Panc1 (cell line): Measurements from ENCODE around the gene MARCHF9. TPM values are rescaled to one million over a fixed set of nuclear protein-coding genes. Genes with fewer than 3 reads are reported as not detected.

ENCODE experiments used
- ATAC-seq: fragments of 200-7000 bp; cut with Tn5 transposase; 2 replicates; pipeline ENCODE4 v1.9.1; 2020; ENCODE audit warnings: mild to moderate bottlenecking, moderate library complexity
- BruUV-seq: library from RNA; stranded (reverse); fragments of 400-500 nt; replicated peaks from 2 replicates; lab custom pipeline; 2021; lab: Mats Ljungman, UMichigan
- CTCF ChIA-PET: fragments of 300-600 bp; sonication (Branson Sonifier 250); formaldehyde crosslinking; loops from one replicate; lab custom pipeline; 2022; ENCODE audit warnings: antibody characterized with exemption; lab: Charles Lee
- POLR2A ChIA-PET: fragments of 300-600 bp; sonication (Branson Sonifier 250); formaldehyde crosslinking; loops from one replicate; lab custom pipeline; 2022; ENCODE audit warnings: antibody characterized with exemption; lab: Charles Lee
- DNase-seq: peaks from one replicate; pipeline ENCODE4 v3.0.0-alpha.2; 2010; ENCODE audit warnings: low read depth, low spot score
- H3K27ac ChIP-seq: 2 replicates; pipeline ENCODE4 v1.5.1; 2011; ENCODE audit warnings: mild to moderate bottlenecking, low read length, inconsistent platforms
- H3K27me3 ChIP-seq: fragments of 200-500 bp; sonication (Bioruptor generic); 2 replicates; pipeline ENCODE4 v1.6.0; 2014; ENCODE audit warnings: low read length, inconsistent platforms; ENCODE audit not compliant: control insufficient read depth, insufficient read depth
- H3K36me3 ChIP-seq: fragments of 200-500 bp; sonication (Bioruptor generic); 2 replicates; pipeline ENCODE4 v1.5.1; 2014; ENCODE audit warnings: inconsistent platforms, mild to moderate bottlenecking, low read length, moderate library complexity; ENCODE audit not compliant: control insufficient read depth, insufficient read depth
- H3K4me1 ChIP-seq: 2 replicates; pipeline ENCODE4 v1.5.1; 2011; ENCODE audit warnings: inconsistent platforms, mild to moderate bottlenecking, low read length, moderate library complexity; ENCODE audit not compliant: control insufficient read depth, insufficient read depth
- H3K4me3 ChIP-seq, 2 experiments: 2 replicates each; pipeline ENCODE4 v1.5.1; 2011 to 2012; ENCODE audit warnings: low read depth in 2 of 2, low read length in 2 of 2, mild to moderate bottlenecking in 2 of 2, inconsistent platforms in 1 of 2, moderate library complexity in 1 of 2
- H3K9me3 ChIP-seq: fragments of 200-500 bp; sonication (Bioruptor generic); 2 replicates; pipeline ENCODE4 v1.5.1; 2014; ENCODE audit warnings: low read depth, mild to moderate bottlenecking, inconsistent platforms, low read length, moderate library complexity; ENCODE audit not compliant: control insufficient read depth, insufficient read depth
- POLR2AphosphoS5 ChIP-seq: IDR thresholded peaks from 2 replicates; pipeline ENCODE4 v1.6.1; 2012; ENCODE audit warnings: mild to moderate bottlenecking, low read depth, low read length, moderate library complexity
- SIN3A ChIP-seq: IDR thresholded peaks from 2 replicates; pipeline ENCODE4 v1.6.1; 2012; ENCODE audit warnings: low read depth, mild to moderate bottlenecking, low read length, moderate library complexity, borderline replicate concordance; ENCODE audit not compliant: insufficient read depth
- TCF7L2 ChIP-seq: IDR thresholded peaks from 2 replicates; pipeline ENCODE4 v1.6.1; 2011; ENCODE audit warnings: mild to moderate bottlenecking, low read depth, low read length, inconsistent platforms
- in situ Hi-C: cut with HindIII; loops from 2 replicates; pipeline ENCODE4 v1.10.0; 2016; ENCODE audit warnings: low sequenced_read_pairs, low pct_unique_long_range_greater_than_20kb
- intact Hi-C: fragments of 100-400 bp; cut with micrococcal nuclease; formaldehyde crosslinking; loops from one replicate; pipeline ENCODE4 v1.10.0; 2022; ENCODE audit not compliant: unreplicated experiment
- total RNA-seq: library from RNA; stranded (reverse); gene quantifications from one replicate; pipeline ENCODE4 v1.2.1, GENCODE V29; 2021; ENCODE audit not compliant: unreplicated experiment
- TF ChIP-seq, protein P1 (sequence below): fragments of 450-650 bp; IDR thresholded peaks from 2 replicates; pipeline ENCODE4 v1.5.1; 2017; ENCODE audit warnings: mild to moderate bottlenecking
- TF ChIP-seq, protein P2 (sequence below), 2 experiments: IDR thresholded peaks; 2 replicates each; pipeline ENCODE4 v1.6.1; 2011 to 2012; ENCODE audit warnings: low read depth in 2 of 2, control low read depth in 1 of 2, low read length in 1 of 2, mild to moderate bottlenecking in 1 of 2, moderate library complexity in 1 of 2; ENCODE audit not compliant: insufficient read depth in 1 of 2

Gene MARCHF9
- total RNA-seq, 1 experiment from 2014 or later: 2.3 TPM

DNA sequence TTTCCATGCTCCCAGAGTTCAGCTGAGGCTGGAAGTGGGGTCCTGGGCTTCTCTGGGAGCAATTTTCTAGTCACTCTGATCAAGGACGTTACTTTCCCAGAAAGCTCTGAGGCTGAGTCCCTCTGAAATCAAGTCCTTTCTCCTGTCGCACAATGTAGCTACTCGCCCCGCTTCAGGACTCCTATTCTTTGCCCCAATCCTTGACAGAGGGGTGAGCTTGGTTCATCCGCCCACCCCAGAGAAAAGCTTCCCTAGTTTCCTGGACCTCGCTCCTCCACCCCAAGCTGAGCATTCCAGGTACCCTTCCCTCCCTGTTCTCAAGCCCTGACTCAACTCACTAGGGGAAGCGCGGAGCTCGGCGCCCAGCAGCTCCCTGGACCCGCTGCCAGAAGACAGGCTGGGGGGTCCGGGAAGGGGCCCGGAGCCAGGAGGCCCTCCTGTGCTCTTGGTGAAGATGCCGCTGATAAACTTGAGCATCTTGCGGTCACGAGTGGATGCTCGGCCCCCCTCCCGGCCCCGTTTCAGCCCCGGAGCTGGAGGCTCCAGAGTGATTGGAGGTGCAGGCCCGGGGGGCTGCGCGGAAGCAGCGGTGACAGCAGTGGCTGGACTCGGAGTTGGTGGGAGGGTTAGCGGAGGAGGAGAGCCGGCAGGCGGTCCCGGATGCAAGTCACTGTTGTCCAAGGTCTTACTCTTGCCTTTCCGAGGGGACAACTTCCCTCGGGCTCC lies 18.0 kb upstream of the MARCHF9 start:
- Histone ChIP-seq H3K4me1 (peaks cover 7% of the 10 kb centered on the region; the same call in 1 of the 2 replicates), H3K27ac (no peak overlapping the region), H3K27me3 (no peaks in the 10 kb centered on the region; the same call in 1 of the 2 replicates), H3K36me3 (peaks cover 3% of the 10 kb centered on the region; the same call in 1 of the 2 replicates), H3K9me3 (no peaks in the 10 kb centered on the region), H3K4me3 (peak overlapping the region; percentile 38 to 54)
- TF ChIP-seq, protein P1, sequence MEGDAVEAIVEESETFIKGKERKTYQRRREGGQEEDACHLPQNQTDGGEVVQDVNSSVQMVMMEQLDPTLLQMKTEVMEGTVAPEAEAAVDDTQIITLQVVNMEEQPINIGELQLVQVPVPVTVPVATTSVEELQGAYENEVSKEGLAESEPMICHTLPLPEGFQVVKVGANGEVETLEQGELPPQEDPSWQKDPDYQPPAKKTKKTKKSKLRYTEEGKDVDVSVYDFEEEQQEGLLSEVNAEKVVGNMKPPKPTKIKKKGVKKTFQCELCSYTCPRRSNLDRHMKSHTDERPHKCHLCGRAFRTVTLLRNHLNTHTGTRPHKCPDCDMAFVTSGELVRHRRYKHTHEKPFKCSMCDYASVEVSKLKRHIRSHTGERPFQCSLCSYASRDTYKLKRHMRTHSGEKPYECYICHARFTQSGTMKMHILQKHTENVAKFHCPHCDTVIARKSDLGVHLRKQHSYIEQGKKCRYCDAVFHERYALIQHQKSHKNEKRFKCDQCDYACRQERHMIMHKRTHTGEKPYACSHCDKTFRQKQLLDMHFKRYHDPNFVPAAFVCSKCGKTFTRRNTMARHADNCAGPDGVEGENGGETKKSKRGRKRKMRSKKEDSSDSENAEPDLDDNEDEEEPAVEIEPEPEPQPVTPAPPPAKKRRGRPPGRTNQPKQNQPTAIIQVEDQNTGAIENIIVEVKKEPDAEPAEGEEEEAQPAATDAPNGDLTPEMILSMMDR: no peak
- no peak for TF ChIP-seq POLR2AphosphoS5
- no peak for TF ChIP-seq SIN3A
- no peak for TF ChIP-seq TCF7L2
- TF ChIP-seq, protein P2, sequence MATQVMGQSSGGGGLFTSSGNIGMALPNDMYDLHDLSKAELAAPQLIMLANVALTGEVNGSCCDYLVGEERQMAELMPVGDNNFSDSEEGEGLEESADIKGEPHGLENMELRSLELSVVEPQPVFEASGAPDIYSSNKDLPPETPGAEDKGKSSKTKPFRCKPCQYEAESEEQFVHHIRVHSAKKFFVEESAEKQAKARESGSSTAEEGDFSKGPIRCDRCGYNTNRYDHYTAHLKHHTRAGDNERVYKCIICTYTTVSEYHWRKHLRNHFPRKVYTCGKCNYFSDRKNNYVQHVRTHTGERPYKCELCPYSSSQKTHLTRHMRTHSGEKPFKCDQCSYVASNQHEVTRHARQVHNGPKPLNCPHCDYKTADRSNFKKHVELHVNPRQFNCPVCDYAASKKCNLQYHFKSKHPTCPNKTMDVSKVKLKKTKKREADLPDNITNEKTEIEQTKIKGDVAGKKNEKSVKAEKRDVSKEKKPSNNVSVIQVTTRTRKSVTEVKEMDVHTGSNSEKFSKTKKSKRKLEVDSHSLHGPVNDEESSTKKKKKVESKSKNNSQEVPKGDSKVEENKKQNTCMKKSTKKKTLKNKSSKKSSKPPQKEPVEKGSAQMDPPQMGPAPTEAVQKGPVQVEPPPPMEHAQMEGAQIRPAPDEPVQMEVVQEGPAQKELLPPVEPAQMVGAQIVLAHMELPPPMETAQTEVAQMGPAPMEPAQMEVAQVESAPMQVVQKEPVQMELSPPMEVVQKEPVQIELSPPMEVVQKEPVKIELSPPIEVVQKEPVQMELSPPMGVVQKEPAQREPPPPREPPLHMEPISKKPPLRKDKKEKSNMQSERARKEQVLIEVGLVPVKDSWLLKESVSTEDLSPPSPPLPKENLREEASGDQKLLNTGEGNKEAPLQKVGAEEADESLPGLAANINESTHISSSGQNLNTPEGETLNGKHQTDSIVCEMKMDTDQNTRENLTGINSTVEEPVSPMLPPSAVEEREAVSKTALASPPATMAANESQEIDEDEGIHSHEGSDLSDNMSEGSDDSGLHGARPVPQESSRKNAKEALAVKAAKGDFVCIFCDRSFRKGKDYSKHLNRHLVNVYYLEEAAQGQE (IDR thresholded peaks at IDR 0.05; ENCODE audit: insufficient read depth in 1 of 2, low read depth in 2 of 2, low read length in 1 of 2): no peak
- CTCF ChIA-PET: interaction anchor here (0.6 to 1.2 kb wide), 2 partner anchors 10 to 41 kb away, joined by 5 to 12 read pairs; no protein-coding TSS in a partner anchor
- ATAC-seq (peak; percentile 39), DNase-seq (no peak)
- intact Hi-C loops (loop anchor here (5.0 kb wide), 1 partner anchor 155 kb away; no protein-coding TSS in a partner anchor), in situ Hi-C loops (no loop called here)
- no TSS peak for BruUV-seq
- POLR2A ChIA-PET: interaction anchor here (0.8 kb wide), 1 partner anchor 9 kb away, joined by 4 read pairs; the partner anchor contains the start of gene TSPAN31

DNA sequence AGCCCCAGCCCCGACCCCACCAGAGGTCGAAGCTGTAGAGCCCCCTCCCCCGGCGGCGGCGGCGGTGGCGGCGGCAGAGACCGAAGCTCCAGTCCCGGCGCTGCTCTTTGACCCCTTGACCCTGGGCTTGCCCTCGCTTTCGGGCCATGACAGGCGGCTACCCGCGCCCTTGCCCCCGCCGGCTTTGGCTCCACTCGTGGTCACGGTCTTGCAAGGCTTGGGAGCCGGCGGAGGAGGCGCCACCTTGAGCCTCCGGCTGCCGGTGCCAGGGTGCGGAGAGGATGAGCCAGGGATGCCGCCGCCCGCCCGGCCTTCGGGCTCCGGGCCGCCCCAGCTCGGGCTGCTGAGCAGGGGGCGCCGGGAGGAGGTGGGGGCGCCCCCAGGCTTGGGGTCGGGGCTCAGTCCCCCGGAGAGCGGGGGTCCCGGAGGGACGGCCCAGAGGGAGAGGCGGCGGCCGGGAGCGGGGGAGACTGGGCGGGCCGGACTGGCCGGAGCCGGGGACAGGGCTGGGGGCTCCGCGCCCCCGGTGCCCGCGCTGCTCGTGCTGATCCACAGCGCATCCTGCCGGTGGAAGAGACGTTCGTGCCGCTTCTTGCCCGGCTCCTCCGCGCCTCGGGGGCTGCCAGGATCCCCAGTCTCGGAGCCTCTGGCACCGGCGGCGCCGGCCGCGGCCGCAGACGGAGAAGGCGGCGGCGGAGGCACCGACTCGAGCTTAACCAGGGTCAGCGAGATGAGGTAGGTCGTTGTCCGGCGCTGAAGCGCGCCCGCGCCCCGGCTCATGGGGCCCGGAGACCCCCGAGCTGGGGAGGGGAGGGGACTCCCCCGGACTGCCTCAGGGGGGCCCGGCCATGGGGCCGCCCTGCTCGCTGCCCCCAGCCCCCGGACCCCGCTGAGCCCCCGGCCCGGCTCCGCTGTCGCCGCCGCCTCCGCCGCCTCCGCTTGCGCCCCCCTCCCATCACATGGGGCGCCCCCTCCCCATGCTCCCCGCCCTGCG lies 17.1 kb upstream of the MARCHF9 start:
- H3K27me3 ChIP-seq: no peaks in the 10 kb centered on the region; the same call in 1 of the 2 replicates
- TF ChIP-seq, protein P2 (IDR thresholded peaks at IDR 0.05; ENCODE audit: insufficient read depth in 1 of 2, low read depth in 2 of 2, low read length in 1 of 2): no peak
- TF ChIP-seq, protein P1: peak; percentile 73
- in situ Hi-C loops (no loop called here), intact Hi-C loops (loop anchor here (5.0 kb wide), 1 partner anchor 155 kb away; no protein-coding TSS in a partner anchor)
- peaks cover 3% of the 10 kb centered on the region; the same call in 1 of the 2 replicates for H3K36me3 ChIP-seq
- DNase-seq: no peak
- BruUV-seq: no TSS peak
- CTCF ChIA-PET: interaction anchor here (1.2 kb wide), 1 partner anchor 11 kb away, joined by 12 read pairs; no protein-coding TSS in a partner anchor
- no peak overlapping the region for H3K27ac ChIP-seq
- ATAC-seq: peak; percentile 28
- POLR2A ChIA-PET: no interaction called here
- no peaks in the 10 kb centered on the region for H3K9me3 ChIP-seq
- peaks cover 7% of the 10 kb centered on the region; the same call in 1 of the 2 replicates for H3K4me1 ChIP-seq
- H3K4me3 ChIP-seq: peak overlapping the region; percentile 38 to 54
